IMR-90 (cell line): ENCODE data around the gene PANK4. TPM values are rescaled to one million over a fixed set of nuclear protein-coding genes. Genes with fewer than 3 reads are reported as not detected.

Source experiments
- ATAC-seq: fragments of 200-7000 bp; cut with Tn5 transposase; 2 replicates; pipeline ENCODE4 v1.9.1; 2020; ENCODE audit warnings: low read depth, mild to moderate bottlenecking, moderate library complexity
- BruUV-seq: library from RNA; stranded (reverse); fragments of 400-500 nt; replicated peaks from 2 replicates; lab custom pipeline; 2021; lab: Mats Ljungman, UMichigan
- CTCF ChIA-PET: fragments of 300-600 bp; formaldehyde crosslinking; extraction: SDS; loops from one replicate; lab custom pipeline; 2021; ENCODE audit warnings: antibody characterized with exemption; lab: Yijun Ruan, JAX
- POLR2A ChIA-PET: fragments of 300-600 bp; sonication (Branson Sonifier 250); formaldehyde crosslinking; loops from one replicate; lab custom pipeline; 2022; ENCODE audit warnings: antibody characterized with exemption; ENCODE audit not compliant: unreplicated experiment; lab: Charles Lee
- DNase-seq: peaks from one replicate; pipeline ENCODE4 v3.0.0; 2013
- H2AFZ ChIP-seq: replicated peaks from 2 replicates; pipeline ENCODE3; 2013; ENCODE audit warnings: low read length, mild to moderate bottlenecking; ENCODE audit not compliant: poor library complexity
- H2AK5ac ChIP-seq: 2 replicates; pipeline ENCODE4 v1.6.1; 2013; ENCODE audit warnings: low read depth, low read length, inconsistent platforms
- H2AK9ac ChIP-seq: replicated peaks from 2 replicates; pipeline ENCODE3; 2013; ENCODE audit warnings: mild to moderate bottlenecking, low read depth, low read length, moderate library complexity; ENCODE audit not compliant: poor library complexity
- H2BK120ac ChIP-seq: 2 replicates; pipeline ENCODE4 v1.6.1; 2013; ENCODE audit warnings: low read depth, low read length, inconsistent platforms
- H2BK15ac ChIP-seq: 3 replicates; pipeline ENCODE4 v1.6.1; 2013; ENCODE audit warnings: low read depth, low read length, inconsistent platforms
- H2BK20ac ChIP-seq: 2 replicates; pipeline ENCODE4 v1.6.1; 2013; ENCODE audit warnings: low read depth, mild to moderate bottlenecking, inconsistent platforms, low read length, moderate library complexity
- H2BK5ac ChIP-seq: 2 replicates; pipeline ENCODE4 v1.6.1; 2013; ENCODE audit warnings: mild to moderate bottlenecking, low read depth, low read length, inconsistent platforms; ENCODE audit not compliant: poor library complexity, severe bottlenecking
- H3K14ac ChIP-seq: replicated peaks from 2 replicates; pipeline ENCODE4 v1.6.1; 2013; ENCODE audit warnings: low read depth, low read length, inconsistent platforms
- H3K18ac ChIP-seq: 2 replicates; pipeline ENCODE4 v1.6.1; 2013; ENCODE audit warnings: low read depth, low read length, control low read depth
- H3K23ac ChIP-seq: 2 replicates; pipeline ENCODE4 v1.6.1; 2013; ENCODE audit warnings: low read depth, low read length, inconsistent platforms
- H3K27ac ChIP-seq: 2 replicates; pipeline ENCODE4 v1.5.1; 2013; ENCODE audit warnings: mild to moderate bottlenecking, control low read depth, low read length; ENCODE audit not compliant: insufficient read depth
- H3K27me3 ChIP-seq: 2 replicates; pipeline ENCODE4 v1.6.1; 2013; ENCODE audit warnings: low read length; ENCODE audit not compliant: control insufficient read depth, insufficient read depth
- H3K36me3 ChIP-seq: 2 replicates; pipeline ENCODE4 v1.6.1; 2013; ENCODE audit warnings: low read length, mixed read lengths; ENCODE audit not compliant: control insufficient read depth, insufficient read depth
- H3K4ac ChIP-seq: 2 replicates; pipeline ENCODE4 v1.6.1; 2013; ENCODE audit warnings: low read depth, low read length, inconsistent platforms
- H3K4me1 ChIP-seq: 2 replicates; pipeline ENCODE4 v1.6.1; 2013; ENCODE audit warnings: low read length, mixed read lengths; ENCODE audit not compliant: control insufficient read depth, insufficient read depth
- H3K4me2 ChIP-seq: 2 replicates; pipeline ENCODE4 v1.6.1; 2013; ENCODE audit warnings: low read depth, mild to moderate bottlenecking, control low read depth, low read length, moderate library complexity
- H3K4me3 ChIP-seq: 2 replicates; pipeline ENCODE4 v1.5.1; 2013; ENCODE audit warnings: low read depth, mild to moderate bottlenecking, control low read depth, low read length, moderate library complexity; ENCODE audit not compliant: insufficient read depth
- H3K56ac ChIP-seq: 2 replicates; pipeline ENCODE4 v1.6.1; 2013; ENCODE audit warnings: low read length, inconsistent platforms; ENCODE audit not compliant: insufficient read depth; ENCODE audit errors: extremely low read depth
- H3K79me1 ChIP-seq, 2 experiments: 2 replicates each; pipeline ENCODE4 v1.6.1; 2013; ENCODE audit warnings: low read length in 2 of 2, inconsistent platforms in 1 of 2, low read depth in 1 of 2
- H3K9ac ChIP-seq: 2 replicates; pipeline ENCODE4 v1.6.1; 2013; ENCODE audit warnings: low read depth, low read length, control low read depth
- H3K9me1 ChIP-seq: 2 replicates; pipeline ENCODE4 v1.6.1; 2013; ENCODE audit warnings: low read length, inconsistent platforms; ENCODE audit not compliant: insufficient read depth
- H3K9me3 ChIP-seq: 2 replicates; pipeline ENCODE4 v1.6.1; 2013; ENCODE audit warnings: low read length; ENCODE audit not compliant: control insufficient read depth, insufficient read depth
- H4K20me1 ChIP-seq: 2 replicates; pipeline ENCODE4 v1.6.1; 2013; ENCODE audit warnings: low read length, inconsistent platforms; ENCODE audit not compliant: insufficient read depth
- H4K5ac ChIP-seq: 2 replicates; pipeline ENCODE4 v1.6.1; 2013; ENCODE audit warnings: mild to moderate bottlenecking, low read depth, low read length, control low read depth
- H4K8ac ChIP-seq, 2 experiments: 2 replicates each; pipeline ENCODE4 v1.6.1; 2013; ENCODE audit warnings: low read depth in 2 of 2, low read length in 2 of 2, control low read depth in 1 of 2, inconsistent platforms in 1 of 2
- H4K91ac ChIP-seq: 2 replicates; pipeline ENCODE4 v1.6.1; 2013; ENCODE audit warnings: low read depth, low read length, inconsistent platforms; ENCODE audit not compliant: insufficient read depth
- MXI1 ChIP-seq: IDR thresholded peaks from 2 replicates; pipeline ENCODE4 v1.6.1; 2012; ENCODE audit warnings: low read depth, mild to moderate bottlenecking, low read length, moderate library complexity, borderline replicate concordance
- POLR2A ChIP-seq: IDR thresholded peaks from 2 replicates; pipeline ENCODE4 v1.6.1; 2012; ENCODE audit warnings: mild to moderate bottlenecking, low read depth, low read length
- WGBS, 2 experiments: methylation state at CpG; one replicate each; pipeline versions ENCODE4 v1.1.5 to v1.1.7; 2013; ENCODE audit warnings: missing lambda C conversion rate in 2 of 2; ENCODE audit not compliant: insufficient read length in 1 of 2; ENCODE audit errors: extremely low coverage in 2 of 2; 5-methylcytosine and 5-hydroxymethylcytosine counted together
- dilution Hi-C: fragments of 300-500 bp; cut with HindIII; formaldehyde crosslinking; loops from one replicate; pipeline ENCODE4 v1.14.3; 2018; ENCODE audit warnings: low sequenced_read_pairs; ENCODE audit not compliant: unreplicated experiment
- in situ Hi-C: fragments of 300-500 bp; cut with MboI; formaldehyde crosslinking; loops from 3 replicates; pipeline ENCODE4 v1.14.3; 2019; ENCODE audit warnings: low sequenced_read_pairs, inconsistent platforms, mixed read lengths
- intact Hi-C: fragments of 100-400 bp; cut with micrococcal nuclease; formaldehyde crosslinking; loops from 2 replicates; pipeline ENCODE4 v1.10.0; 2022
- polyA plus RNA-seq, 3 experiments: library from polyadenylated mRNA; depleted of rRNA; stranded (reverse); fragments of >200 nt; gene quantifications; 2 replicates each; pipeline ENCODE4 v1.2.3, GENCODE V29; 2012; ENCODE audit warnings: low replicate concordance in 1 of 3
- total RNA-seq: library from RNA; depleted of rRNA; stranded (reverse); fragments of >200 nt; gene quantifications from 2 replicates; pipeline ENCODE4 v1.2.3, GENCODE V29; 2012

The PANK4 gene
- total and polyA plus RNA-seq, 2 of the 4 experiments (the other 2 are of a cell fraction), result 14.0 to 18.5 TPM

GRCh38 chr1:2517966-2518365 lies 8.4 kb downstream of the PANK4 start:
- dilution Hi-C loops, result no loop called here
- no peak overlapping the region for H2AK9ac ChIP-seq
- peaks cover 76% of the 10 kb centered on the region for H3K36me3 ChIP-seq
- no peak overlapping the region for H3K18ac ChIP-seq
- 97% methylated on average over 11 of the region's 17 CpGs; no CpG with 5 or more reads in 1 of the 2 experiments for WGBS, 2 experiments
- H3K9me1 ChIP-seq, result peaks cover 6% of the 10 kb centered on the region
- H2BK120ac ChIP-seq, result no peak overlapping the region
- no peaks in the 10 kb centered on the region for H3K9me3 ChIP-seq
- TF ChIP-seq POLR2A, result no peak
- TF ChIP-seq MXI1, result no peak
- no peak overlapping the region for H3K9ac ChIP-seq
- POLR2A ChIA-PET, result no interaction called here
- no peak overlapping the region for H2BK20ac ChIP-seq
- H4K5ac ChIP-seq, result no peak overlapping the region
- intact Hi-C loops, result no loop called here
- no peak overlapping the region for H3K56ac ChIP-seq
- no peak overlapping the region for H2AK5ac ChIP-seq
- DNase-seq (no peak), ATAC-seq (no peak)
- no peak overlapping the region for H3K4me3 ChIP-seq
- no peak overlapping the region for H3K14ac ChIP-seq
- H3K23ac ChIP-seq, result no peak overlapping the region
- H3K4me1 ChIP-seq, result peaks cover under 1% of the 10 kb centered on the region
- in situ Hi-C loops, result no loop called here
- no peak overlapping the region for H3K4ac ChIP-seq
- H3K79me1 ChIP-seq, result peaks cover 6 to 27% of the 10 kb centered on the region in 2 experiments
- H4K91ac ChIP-seq, result no peak overlapping the region
- no peak overlapping the region for H3K27ac ChIP-seq
- H2AFZ ChIP-seq, result no peak overlapping the region
- no peak overlapping the region for H4K8ac ChIP-seq
- H3K27me3 ChIP-seq, result no peaks in the 10 kb centered on the region
- H2BK15ac ChIP-seq, result no peak overlapping the region
- H2BK5ac ChIP-seq, result no peak overlapping the region
- H4K20me1 ChIP-seq, result peaks cover 19% of the 10 kb centered on the region
- CTCF ChIA-PET, result no interaction called here
- no TSS peak for BruUV-seq
- H3K4me2 ChIP-seq, result no peak overlapping the region
